ENCODE data around the gene HSPA12A.

The HSPA12A gene

GRCh38 chr10:116668018-116668417, 74.3 kb downstream of the HSPA12A start:
- DNase-seq (ENCODE audit: low spot score): no peak

GRCh38 chr10:116667484-116667883, 74.9 kb downstream of the HSPA12A start:
- DNase-seq (ENCODE audit: low spot score): no peak

GRCh38 chr10:116665541-116666125, 76.7 kb downstream of the HSPA12A start:
- peak; percentile 9 for DNase-seq (ENCODE audit: low spot score)

- no peak for DNase-seq (ENCODE audit: low spot score)
These were observed 77.7 kb downstream of the HSPA12A start for GRCh38 chr10:116664631-116665030.

- DNase-seq (ENCODE audit: low spot score): no peak
These were observed 79.0 kb downstream of the HSPA12A start for GRCh38 chr10:116663342-116663741.

GRCh38 chr10:116660860-116661259, 81.5 kb downstream of the HSPA12A start:
- no peak for DNase-seq (ENCODE audit: low spot score)

GRCh38 chr10:116659049-116659670, 83.2 kb downstream of the HSPA12A start:
- no peak for DNase-seq (ENCODE audit: low spot score)

GRCh38 chr10:116657863-116658551, 84.4 kb downstream of the HSPA12A start:
- no peak for DNase-seq (ENCODE audit: low spot score)

GRCh38 chr10:116656044-116656443, 86.3 kb downstream of the HSPA12A start:
- no peak for DNase-seq (ENCODE audit: low spot score)

- DNase-seq (ENCODE audit: low spot score): no peak
These were observed 86.8 kb downstream of the HSPA12A start for GRCh38 chr10:116655568-116655967.

- DNase-seq (ENCODE audit: low spot score): no peak
These were observed 87.5 kb downstream of the HSPA12A start for GRCh38 chr10:116654816-116655215.

- no peak for DNase-seq (ENCODE audit: low spot score)
These were observed 88.5 kb downstream of the HSPA12A start for GRCh38 chr10:116653885-116654284.

- no peak for DNase-seq (ENCODE audit: low spot score)
These were observed 93.5 kb downstream of the HSPA12A start for GRCh38 chr10:116648903-116649302.

GRCh38 chr10:116646502-116646901, 95.9 kb downstream of the HSPA12A start:
- no peak for DNase-seq (ENCODE audit: low spot score)

GRCh38 chr10:116637830-116638229, 104.5 kb downstream of the HSPA12A start:
- no peak for DNase-seq (ENCODE audit: low spot score)

- no peak for DNase-seq (ENCODE audit: low spot score)
These were observed 105.4 kb downstream of the HSPA12A start for GRCh38 chr10:116636976-116637375.

- no peak for DNase-seq (ENCODE audit: low spot score)
These were observed 106.0 kb downstream of the HSPA12A start for GRCh38 chr10:116636385-116636784.

- no peak for DNase-seq (ENCODE audit: low spot score)
These were observed 108.0 kb downstream of the HSPA12A start for GRCh38 chr10:116634126-116634975.

- DNase-seq (ENCODE audit: low spot score): no peak
These were observed 109.2 kb downstream of the HSPA12A start for GRCh38 chr10:116633216-116633600.

- no peak for DNase-seq (ENCODE audit: low spot score)
These were observed 109.7 kb downstream of the HSPA12A start for GRCh38 chr10:116632596-116633215.

GRCh38 chr10:116631871-116632295, 110.5 kb downstream of the HSPA12A start:
- no peak for DNase-seq (ENCODE audit: low spot score)

GRCh38 chr10:116630020-116630419, 112.3 kb downstream of the HSPA12A start:
- no peak for DNase-seq (ENCODE audit: low spot score)

Measured in pons (tissue), 1 donor.